GM19193 (cell line): ENCODE results near the gene WDR7.

ENCODE experiments used
- POLR2A ChIP-seq: IDR thresholded peaks from 4 replicates; pipeline ENCODE4 v1.6.1; 2011; ENCODE audit not compliant: insufficient read depth, insufficient read length; ENCODE audit errors: extremely low read depth

Gene WDR7

GRCh38 chr18:57084331-57085271, 433.4 kb downstream of the WDR7 start:
- TF ChIP-seq POLR2A = no peak

GRCh38 chr18:57085371-57085770, 434.2 kb downstream of the WDR7 start:
- TF ChIP-seq POLR2A = no peak

- no peak for TF ChIP-seq POLR2A
These were observed 435.0 kb downstream of the WDR7 start for GRCh38 chr18:57086163-57086562.
